ENCODE results near the gene GRK2. TPM values are rescaled to one million over a fixed set of nuclear protein-coding genes. Genes with fewer than 3 reads are reported as not detected.

Gene GRK2
- total and polyA plus RNA-seq, 2 of the 8 experiments (the other 6 are each of a cell fraction or from before 2014, with no cell fraction given) = 47.3 to 49.7 TPM

DNA sequence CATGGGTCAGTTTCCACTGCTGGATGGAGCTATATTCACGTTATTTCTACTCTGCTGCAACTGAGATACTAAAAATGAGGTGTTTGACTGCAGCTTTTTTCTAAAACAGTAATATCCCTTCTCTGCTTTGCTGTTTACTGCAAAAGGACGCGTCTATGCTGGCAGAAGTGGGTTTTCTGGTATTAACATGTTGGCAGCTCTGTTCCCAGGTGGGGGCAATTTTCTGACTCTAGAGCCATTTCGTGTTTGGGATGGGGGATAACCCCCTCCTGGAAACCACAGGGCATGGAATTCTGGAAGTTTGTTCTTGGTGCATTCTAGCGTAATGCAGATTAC lies 4.9 kb downstream of the GRK2 start:
- H3K79me2 ChIP-seq (ENCODE audit: control insufficient read depth in 1 of 2, insufficient read depth in 2 of 2, low read length in 2 of 2) = peaks cover 0 to 80% of the 10 kb centered on the region in 2 experiments; a peak in 3 of 4 replicates

More for the DNA sequence above, 4.9 kb downstream of the GRK2 start:
- Histone ChIP-seq H3K4ac (replicated peaks; ENCODE audit: insufficient read length, low read depth, low read length) (no peak overlapping the region), H2BK5ac (ENCODE audit: low read depth, low read length) (peak overlapping the region; percentile 50), H3K4me2 (ENCODE audit: insufficient read depth in 1 of 2, low read depth in 2 of 2, low read length in 2 of 2) (peak overlapping the region; percentile 59 to 75; a peak in 3 of 4 replicates), H3K9ac (replicated peaks in 1 of 4; ENCODE audit: extremely low read depth in 1 of 4, low read depth in 3 of 4, low read length in 3 of 4) (no peak overlapping the region), H3K27ac (ENCODE audit: low read depth, low read length) (no peak overlapping the region), H3K56ac (replicated peaks; ENCODE audit: insufficient read length, low read depth, low read length) (no peak overlapping the region), H4K8ac (ENCODE audit: extremely low read depth, insufficient read depth, low read length) (no peak overlapping the region), H4K5ac (ENCODE audit: insufficient read length, low read depth, low read length) (no peak overlapping the region), H3K23me2 (ENCODE audit: low read depth, low read length) (peaks cover 4% of the 10 kb centered on the region), H2BK120ac (replicated peaks; ENCODE audit: low read depth, low read length) (no peak overlapping the region), H3K9me3 (ENCODE audit: insufficient read depth in 2 of 2, low read depth in 1 of 2, low read length in 1 of 2) (no peaks in the 10 kb centered on the region), H3K79me1 (ENCODE audit: low read depth, low read length) (peaks cover 28% of the 10 kb centered on the region), H4K91ac (replicated peaks; ENCODE audit: insufficient read length, low read length) (no peak overlapping the region), H3K36me3 (ENCODE audit: control insufficient read depth in 2 of 4, insufficient read depth in 4 of 4, low read length in 3 of 4) (peaks cover 0 to 3% (median 0%) of the 10 kb centered on the region in 4 experiments; a peak in 2 of 8 replicates), H3K4me1 (replicated peaks in 1 of 4; ENCODE audit: control insufficient read depth in 3 of 4, insufficient read depth in 4 of 4, low read length in 3 of 4) (peaks cover 8 to 35% (median 28%) of the 10 kb centered on the region in 4 experiments), H2BK12ac (ENCODE audit: low read depth, low read length) (no peak overlapping the region; the same call in 1 of the 2 replicates), H2AFZ (ENCODE audit: low read length) (no peak overlapping the region), H3K4me3 (ENCODE audit: extremely low read depth in 1 of 4, insufficient read depth in 2 of 4, low read depth in 3 of 4, low read length in 4 of 4) (0 out of 8 replicates have a peak overlapping the region, but pooled peaks of 1 of the 4 experiments have one; percentile 38), H3K14ac (ENCODE audit: insufficient read length) (no peak overlapping the region), H2AK5ac (ENCODE audit: low read depth, low read length) (0 out of 2 replicates have a peak overlapping the region, but pooled peaks have one; percentile 89), H3K18ac (ENCODE audit: extremely low read depth, low read length) (no peak overlapping the region), H4K20me1 (replicated peaks in 1 of 2; ENCODE audit: control insufficient read depth in 1 of 2, insufficient read depth in 2 of 2, low read length in 2 of 2) (peaks cover 15 to 35% of the 10 kb centered on the region in 2 experiments), H3K23ac (ENCODE audit: insufficient read length) (no peak overlapping the region), H2BK20ac (ENCODE audit: low read length) (no peak overlapping the region), H3K27me3 (replicated peaks in 1 of 4; ENCODE audit: control insufficient read depth in 3 of 4, extremely low read depth in 1 of 4, insufficient read depth in 3 of 4, low read length in 3 of 4) (no peaks in the 10 kb centered on the region), H2BK15ac (ENCODE audit: low read length) (no peak overlapping the region)
- TF ChIP-seq EP300 (IDR thresholded peaks at IDR 0.05; ENCODE audit: borderline replicate concordance in 1 of 2, low read depth in 2 of 2, low read length in 2 of 2) = no peak
- TF ChIP-seq SUZ12 (IDR thresholded peaks at IDR 0.05; ENCODE audit: low read length) = no peak
- TF ChIP-seq CBX8 (IDR thresholded peaks at IDR 0.05; ENCODE audit: borderline replicate concordance, low read depth, low read length) = no peak
- no peak for TF ChIP-seq POLR2A (IDR thresholded peaks at IDR 0.05; ENCODE audit: control extremely low read depth in 1 of 2, low read depth in 2 of 2, low read length in 2 of 2)
- TF ChIP-seq SP2 (IDR thresholded peaks at IDR 0.05; ENCODE audit: low read length) = no peak
- no peak for TF ChIP-seq TAF1 (IDR thresholded peaks at IDR 0.05; ENCODE audit: low read depth, low read length)
- no peak for TF ChIP-seq JUND (IDR thresholded peaks at IDR 0.05; ENCODE audit: low read length)
- no peak for TF ChIP-seq GTF2F1 (IDR thresholded peaks at IDR 0.05; ENCODE audit: borderline replicate concordance, low read depth, low read length)
- no peak for TF ChIP-seq POU5F1 (IDR thresholded peaks at IDR 0.05; ENCODE audit: low read depth, low read length)
- no peak for TF ChIP-seq MAFK (IDR thresholded peaks at IDR 0.05; ENCODE audit: low read depth, low read length)
- TF ChIP-seq BACH1 (IDR thresholded peaks at IDR 0.05; ENCODE audit: low read length) = no peak
- TF ChIP-seq KDM5A (IDR thresholded peaks at IDR 0.05; ENCODE audit: low read length) = no peak
- no peak for TF ChIP-seq YY1 (IDR thresholded peaks at IDR 0.05; ENCODE audit: low read depth, low read length)
- no peak for TF ChIP-seq KDM4A (IDR thresholded peaks at IDR 0.05; ENCODE audit: low read depth, low read length, severe bottlenecking)
- TF ChIP-seq RXRA (IDR thresholded peaks at IDR 0.05; ENCODE audit: insufficient read depth, low read depth, low read length) = no peak
- no peak for DNase-seq (ENCODE audit: low read depth in 1 of 2, low spot score in 2 of 2)
- FAIRE-seq = no peak
- CTCF ChIA-PET (ENCODE audit: partially characterized antibody) = interaction anchor here (0.8 to 13.0 kb wide), 7 partner anchors 8 to 218 kb away, joined by 3 to 186 read pairs (median 5); partner anchors contain the start of gene ANKRD13D
- POLR2A ChIA-PET (ENCODE audit: partially characterized antibody) = interaction anchor here (1.0 to 4.2 kb wide), 4 partner anchors 13 to 176 kb away, joined by 3 to 20 read pairs (median 11); partner anchors contain the start of genes ANKRD13D and SSH3
- 95% methylated on average over 5 of the region's 5 CpGs; no CpG with 5 or more reads in 1 of the 2 experiments for WGBS, 2 experiments (ENCODE audit: extremely low coverage in 1 of 2, insufficient coverage in 1 of 2, insufficient read length in 1 of 2, insufficient replicate concordance in 2 of 2, low coverage in 1 of 2, low lambda C conversion rate in 2 of 2, missing lambda C conversion rate in 1 of 2)

All from H1 (cell line).